Measurements from ENCODE around the gene EFNB1.

DNA sequence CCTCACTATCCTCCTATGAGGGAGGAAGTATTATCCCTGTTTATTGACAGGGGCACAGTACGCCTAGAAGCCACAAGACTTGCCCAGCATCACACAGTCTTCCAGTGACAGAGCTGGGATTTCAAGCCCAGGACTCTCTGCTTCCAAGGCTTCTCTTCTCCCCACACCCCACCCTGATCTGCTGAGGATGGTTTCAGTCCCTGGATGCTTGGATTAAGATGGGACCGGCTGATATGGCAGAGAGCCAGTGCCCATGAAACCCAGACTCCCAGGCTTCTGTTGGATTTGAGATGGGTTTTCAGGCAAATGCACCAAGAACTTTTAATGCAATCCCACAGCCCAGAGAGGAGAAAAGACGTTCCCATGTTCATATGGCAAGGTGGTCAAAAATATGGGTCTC is 23.2 kb downstream of the EFNB1 start:
- TF ChIP-seq POLR2A (IDR thresholded peaks at IDR 0.05; ENCODE audit: low read length) (no peak), GATA1 (IDR thresholded peaks at IDR 0.05; ENCODE audit: low read depth, low read length) (no peak)
